Regular cardiac myocyte (primary cell): ENCODE data around the gene HBM. TPM values are rescaled to one million over a fixed set of nuclear protein-coding genes. Genes with fewer than 3 reads are reported as not detected.

Experiments used
- total RNA-seq: library from RNA; depleted of rRNA; stranded (reverse); fragments of >200 nt; gene quantifications from 2 replicates; pipeline ENCODE4 v1.2.3, GENCODE V29; 2014

HBM gene, protein sequence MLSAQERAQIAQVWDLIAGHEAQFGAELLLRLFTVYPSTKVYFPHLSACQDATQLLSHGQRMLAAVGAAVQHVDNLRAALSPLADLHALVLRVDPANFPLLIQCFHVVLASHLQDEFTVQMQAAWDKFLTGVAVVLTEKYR
- total RNA-seq = not detected in 2 replicates

DNA sequence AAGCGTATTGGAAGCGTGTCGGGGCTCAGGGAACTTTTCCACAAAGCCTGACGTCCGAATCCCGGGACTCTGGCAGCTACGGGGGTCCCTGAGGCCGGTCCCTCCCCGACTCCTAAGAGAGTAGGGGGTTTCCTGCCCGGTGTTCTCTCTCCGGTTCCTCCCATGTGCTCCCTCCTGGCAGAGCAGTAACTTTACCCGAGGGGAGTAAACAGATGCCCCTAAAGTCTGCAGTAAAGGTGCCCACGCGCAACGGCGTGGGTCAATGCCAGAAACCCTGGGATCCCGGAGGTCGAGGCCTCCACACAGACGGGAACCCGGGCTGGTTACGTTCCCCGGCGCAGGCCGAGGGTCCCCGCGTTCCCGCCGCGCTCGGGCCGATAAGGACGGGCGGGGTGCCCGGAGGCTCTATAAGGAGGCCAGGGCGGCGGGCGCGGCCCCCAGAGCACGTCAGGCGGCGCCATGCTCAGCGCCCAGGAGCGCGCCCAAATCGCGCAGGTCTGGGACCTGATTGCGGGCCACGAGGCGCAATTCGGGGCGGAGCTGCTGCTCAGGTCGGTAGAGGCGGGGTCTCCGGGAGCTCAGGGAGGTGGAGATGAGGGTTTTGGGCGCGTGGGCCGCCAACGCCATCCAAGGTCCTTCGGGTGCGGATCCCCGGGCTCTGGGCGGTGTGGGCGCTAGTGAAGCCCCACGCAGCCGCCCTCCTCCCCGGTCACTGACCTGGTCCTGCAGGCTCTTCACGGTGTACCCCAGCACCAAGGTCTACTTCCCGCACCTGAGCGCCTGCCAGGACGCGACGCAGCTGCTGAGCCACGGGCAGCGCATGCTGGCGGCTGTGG lies at the start of gene HBM:
Gene HBM (plus strand): TSS at position 440 of the 836 bp plus-strand sequence. CDS start 20 bp downstream, at position 460.

DNA sequence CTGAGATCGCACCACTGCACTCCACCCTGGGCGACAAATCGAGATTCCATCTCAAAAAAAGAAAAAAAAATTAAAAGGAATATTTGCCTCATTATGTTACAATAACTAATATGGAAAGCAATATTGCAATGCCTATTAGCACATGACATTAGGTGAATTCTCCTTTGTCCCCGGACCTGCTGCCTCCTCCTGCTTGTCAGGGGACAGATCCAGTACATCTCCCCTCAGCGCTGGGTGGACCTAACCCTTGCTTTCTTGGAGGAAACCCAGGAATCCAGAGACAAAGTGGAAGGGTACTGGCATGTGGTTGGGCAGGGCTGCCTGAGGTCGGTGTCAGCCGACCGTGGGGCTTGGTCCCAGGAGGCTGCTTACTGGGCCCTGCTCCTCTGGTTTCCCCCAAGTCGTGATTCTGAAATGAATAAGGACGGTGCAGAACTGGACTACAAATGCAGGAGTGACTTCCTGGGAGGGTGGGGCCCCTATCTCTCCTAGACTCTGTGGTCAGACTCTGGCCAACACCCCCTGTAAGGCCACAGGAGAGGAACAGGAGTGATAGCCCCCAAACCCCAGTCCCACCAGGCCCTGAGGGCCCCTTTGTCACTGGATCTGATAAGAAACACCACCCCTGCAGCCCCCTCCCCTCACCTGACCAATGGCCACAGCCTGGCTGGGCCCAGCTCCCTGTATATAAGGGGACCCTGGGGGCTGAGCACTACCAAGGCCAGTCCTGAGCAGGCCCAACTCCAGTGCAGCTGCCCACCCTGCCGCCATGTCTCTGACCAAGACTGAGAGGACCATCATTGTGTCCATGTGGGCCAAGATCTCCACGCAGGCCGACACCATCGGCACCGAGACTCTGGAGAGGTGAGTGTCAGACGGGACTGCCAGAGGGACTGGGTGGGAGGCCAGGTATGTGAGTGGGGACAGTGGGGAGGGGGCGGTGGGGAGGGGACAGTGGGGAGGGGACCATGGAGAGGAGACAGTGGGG lies 13.3 kb upstream of the HBM start, which contains the start of gene HBZ:
Gene HBZ (plus strand): TSS at position 504 of the 988 bp plus-strand sequence. CDS start 266 bp downstream, at position 770.

DNA sequence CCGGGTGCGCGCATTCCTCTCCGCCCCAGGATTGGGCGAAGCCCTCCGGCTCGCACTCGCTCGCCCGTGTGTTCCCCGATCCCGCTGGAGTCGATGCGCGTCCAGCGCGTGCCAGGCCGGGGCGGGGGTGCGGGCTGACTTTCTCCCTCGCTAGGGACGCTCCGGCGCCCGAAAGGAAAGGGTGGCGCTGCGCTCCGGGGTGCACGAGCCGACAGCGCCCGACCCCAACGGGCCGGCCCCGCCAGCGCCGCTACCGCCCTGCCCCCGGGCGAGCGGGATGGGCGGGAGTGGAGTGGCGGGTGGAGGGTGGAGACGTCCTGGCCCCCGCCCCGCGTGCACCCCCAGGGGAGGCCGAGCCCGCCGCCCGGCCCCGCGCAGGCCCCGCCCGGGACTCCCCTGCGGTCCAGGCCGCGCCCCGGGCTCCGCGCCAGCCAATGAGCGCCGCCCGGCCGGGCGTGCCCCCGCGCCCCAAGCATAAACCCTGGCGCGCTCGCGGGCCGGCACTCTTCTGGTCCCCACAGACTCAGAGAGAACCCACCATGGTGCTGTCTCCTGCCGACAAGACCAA lies 6.7 kb downstream of the HBM start, which contains the start of gene HBA2:
Gene HBA2 (plus strand): TSS at position 503 of the 568 bp plus-strand sequence. CDS start 37 bp downstream, at position 540.

DNA sequence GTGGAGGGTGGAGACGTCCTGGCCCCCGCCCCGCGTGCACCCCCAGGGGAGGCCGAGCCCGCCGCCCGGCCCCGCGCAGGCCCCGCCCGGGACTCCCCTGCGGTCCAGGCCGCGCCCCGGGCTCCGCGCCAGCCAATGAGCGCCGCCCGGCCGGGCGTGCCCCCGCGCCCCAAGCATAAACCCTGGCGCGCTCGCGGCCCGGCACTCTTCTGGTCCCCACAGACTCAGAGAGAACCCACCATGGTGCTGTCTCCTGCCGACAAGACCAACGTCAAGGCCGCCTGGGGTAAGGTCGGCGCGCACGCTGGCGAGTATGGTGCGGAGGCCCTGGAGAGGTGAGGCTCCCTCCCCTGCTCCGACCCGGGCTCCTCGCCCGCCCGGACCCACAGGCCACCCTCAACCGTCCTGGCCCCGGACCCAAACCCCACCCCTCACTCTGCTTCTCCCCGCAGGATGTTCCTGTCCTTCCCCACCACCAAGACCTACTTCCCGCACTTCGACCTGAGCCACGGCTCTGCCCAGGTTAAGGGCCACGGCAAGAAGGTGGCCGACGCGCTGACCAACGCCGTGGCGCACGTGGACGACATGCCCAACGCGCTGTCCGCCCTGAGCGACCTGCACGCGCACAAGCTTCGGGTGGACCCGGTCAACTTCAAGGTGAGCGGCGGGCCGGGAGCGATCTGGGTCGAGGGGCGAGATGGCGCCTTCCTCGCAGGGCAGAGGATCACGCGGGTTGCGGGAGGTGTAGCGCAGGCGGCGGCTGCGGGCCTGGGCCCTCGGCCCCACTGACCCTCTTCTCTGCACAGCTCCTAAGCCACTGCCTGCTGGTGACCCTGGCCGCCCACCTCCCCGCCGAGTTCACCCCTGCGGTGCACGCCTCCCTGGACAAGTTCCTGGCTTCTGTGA lies 11.0 kb downstream of the HBM start, which contains the start of gene HBA1:
Gene HBA1 (plus strand): TSS at position 204 of the 906 bp plus-strand sequence. CDS start 37 bp downstream, at position 241.

DNA sequence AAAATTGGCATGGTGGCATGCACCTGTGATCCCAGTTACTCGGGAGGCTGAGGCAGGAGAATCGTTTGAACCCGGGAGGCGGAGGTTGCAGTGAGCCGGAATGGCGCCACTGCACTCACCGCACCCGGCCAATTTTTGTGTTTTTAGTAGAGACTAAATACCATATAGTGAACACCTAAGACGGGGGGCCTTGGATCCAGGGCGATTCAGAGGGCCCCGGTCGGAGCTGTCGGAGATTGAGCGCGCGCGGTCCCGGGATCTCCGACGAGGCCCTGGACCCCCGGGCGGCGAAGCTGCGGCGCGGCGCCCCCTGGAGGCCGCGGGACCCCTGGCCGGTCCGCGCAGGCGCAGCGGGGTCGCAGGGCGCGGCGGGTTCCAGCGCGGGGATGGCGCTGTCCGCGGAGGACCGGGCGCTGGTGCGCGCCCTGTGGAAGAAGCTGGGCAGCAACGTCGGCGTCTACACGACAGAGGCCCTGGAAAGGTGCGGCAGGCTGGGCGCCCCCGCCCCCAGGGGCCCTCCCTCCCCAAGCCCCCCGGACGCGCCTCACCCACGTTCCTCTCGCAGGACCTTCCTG lies 14.4 kb downstream of the HBM start, which contains the start of gene HBQ1:
Gene HBQ1 (plus strand): TSS at position 359 of the 575 bp plus-strand sequence. CDS start 28 bp downstream, at position 387.

Other genes starting within 250 kb of the HBM start
- gene POLR3K, start 112.4 kb upstream of the HBM start, total RNA-seq = 3.4 and 16.7 TPM in 2 replicates
- gene SNRNP25, start 112.2 kb upstream of the HBM start, total RNA-seq = 13.8 and 38.9 TPM in 2 replicates
- 24.8 and 31.4 TPM in 2 replicates for gene RHBDF1, start 93.3 kb upstream of the HBM start, total RNA-seq
- gene MPG, start 87.8 kb upstream of the HBM start, total RNA-seq = 169 and 224 TPM in 2 replicates
- gene NPRL3, start 27.3 kb upstream of the HBM start, total RNA-seq = 3.9 and 5.6 TPM in 2 replicates
- gene HBZ, start 13.3 kb upstream of the HBM start, total RNA-seq = not detected in 2 replicates
- gene HBA2, start 6.9 kb downstream of the HBM start, total RNA-seq = not detected in 2 replicates
- gene HBA1, start 10.7 kb downstream of the HBM start, total RNA-seq = not detected in 2 replicates
- 0.19 TPM in 1 of 2 replicates, not detected in the other for gene HBQ1, start 14.5 kb downstream of the HBM start, total RNA-seq
- 36.9 and 37.4 TPM in 2 replicates for gene LUC7L, start 63.5 kb downstream of the HBM start, total RNA-seq
- gene FAM234A, start 68.8 kb downstream of the HBM start, total RNA-seq = 61.0 and 91.3 TPM in 2 replicates
- gene RGS11, start 110.0 kb downstream of the HBM start, total RNA-seq = 0.38 and 2.3 TPM in 2 replicates
- 0.85 TPM in 1 of 2 replicates, not detected in the other for gene ARHGDIG, start 114.6 kb downstream of the HBM start, total RNA-seq
- gene PDIA2, start 117.2 kb downstream of the HBM start, total RNA-seq = 1.4 TPM in 1 of 2 replicates, not detected in the other
- 21.7 and 23.4 TPM in 2 replicates for gene AXIN1, start 186.7 kb downstream of the HBM start, total RNA-seq
- 44.3 and 110 TPM in 2 replicates for gene MRPL28, start 204.6 kb downstream of the HBM start, total RNA-seq
- gene PGAP6, start 216.0 kb downstream of the HBM start, total RNA-seq = 62.9 and 66.8 TPM in 2 replicates
- gene NME4, start 231.2 kb downstream of the HBM start, total RNA-seq = 56.1 and 80.3 TPM in 2 replicates
- gene DECR2, start 235.9 kb downstream of the HBM start, total RNA-seq = 9.0 and 19.4 TPM in 2 replicates